Measurements from ENCODE around the gene FOXL2NB. TPM values are rescaled to one million over a fixed set of nuclear protein-coding genes. Genes with fewer than 3 reads are reported as not detected.

Gene FOXL2NB
- total and polyA plus RNA-seq, 2 of the 13 experiments (the other 11 are each of a cell fraction or from before 2014, with no cell fraction given): not detected

DNA sequence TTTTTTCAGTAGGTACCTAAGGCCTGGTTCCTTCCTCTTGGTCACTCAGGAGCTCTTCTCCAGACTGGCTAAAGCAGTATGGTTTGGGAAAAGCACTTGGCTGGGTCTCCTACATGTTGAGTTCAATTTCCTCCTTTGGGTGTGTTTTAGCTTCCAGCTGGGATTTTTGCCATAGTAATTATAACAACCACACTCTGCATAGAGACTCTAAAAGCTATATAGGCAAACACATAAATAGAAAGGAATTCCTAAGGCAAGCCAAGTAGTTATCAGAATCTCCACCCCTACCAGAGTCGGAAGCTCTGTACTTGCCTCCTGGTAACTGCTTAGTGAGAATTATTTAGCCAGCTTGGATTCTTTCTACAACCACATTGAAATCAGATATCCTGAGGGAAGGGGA lies 48.7 kb upstream of the FOXL2NB start:
- no peak overlapping the region for H3K4me2 ChIP-seq (ENCODE audit: low read depth, low read length)
- intact Hi-C loops (cut with micrococcal nuclease; ENCODE audit: unreplicated experiment): no loop called here

DNA sequence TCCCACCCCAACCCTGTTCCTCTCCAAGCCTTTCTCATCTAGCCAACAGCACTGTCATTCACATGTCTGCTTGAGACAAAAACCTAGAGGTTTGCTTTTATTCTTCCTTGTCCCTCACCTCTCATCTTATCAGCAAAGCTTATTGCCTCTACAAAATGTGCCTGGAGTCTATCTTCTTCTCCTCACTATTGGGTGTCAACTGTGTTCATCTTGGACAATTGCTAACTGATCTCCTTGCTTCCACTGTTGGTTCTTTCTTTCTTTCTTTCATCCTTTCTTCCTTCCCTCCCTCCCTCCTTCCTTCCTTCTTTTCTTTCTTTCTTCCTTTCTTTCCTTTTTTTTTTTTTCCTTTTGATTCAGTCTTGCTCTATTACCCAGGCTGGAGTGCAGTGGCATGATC lies 48.3 kb upstream of the FOXL2NB start:
- no peak for FAIRE-seq
- Histone ChIP-seq H3K36me3 (replicated peaks in 1 of 2; ENCODE audit: control insufficient read depth in 1 of 2, insufficient read depth in 2 of 2, low read length in 2 of 2) (no peaks in the 10 kb centered on the region), H3K4me1 (ENCODE audit: insufficient read depth, low read length) (no peaks in the 10 kb centered on the region), H3K9ac (ENCODE audit: insufficient read depth, low read depth, low read length) (no peak overlapping the region), H3K9me3 (ENCODE audit: low read length) (no peaks in the 10 kb centered on the region), H3K79me2 (ENCODE audit: insufficient read depth, low read length) (no peaks in the 10 kb centered on the region), H3K27ac (ENCODE audit: extremely low read length, insufficient read depth, low read length) (no peak overlapping the region), H4K20me1 (ENCODE audit: insufficient read depth, low read length) (no peaks in the 10 kb centered on the region), H2AFZ (ENCODE audit: low read length) (no peak overlapping the region), H3K4me3 (replicated peaks in 1 of 3; ENCODE audit: insufficient read depth in 1 of 3, low read depth in 2 of 3, low read length in 3 of 3) (no peak overlapping the region), H3K27me3 (ENCODE audit: control insufficient read depth in 1 of 2, insufficient read depth in 2 of 2, low read length in 2 of 2) (no peaks in the 10 kb centered on the region; a peak in 1 of 5 replicates), H3K4me2 (ENCODE audit: low read depth, low read length) (no peak overlapping the region)
- ChIA-PET CTCF (ENCODE audit: low intra/inter-chr PET ratio, low total read pairs) (no interaction called here), POLR2A (interaction anchor here (1.0 kb wide), 1 partner anchor 17 kb away, joined by 4 read pairs; no protein-coding TSS in a partner anchor)
- in situ Hi-C loops (cut with HindIII; ENCODE audit: extremely low pct_ligation_motif_present, low pct_unique_long_range_greater_than_20kb) (no loop called here), intact Hi-C loops (cut with micrococcal nuclease; ENCODE audit: unreplicated experiment) (no loop called here)
- DNase-seq (ENCODE audit: low spot score): no peak
- no TSS peak for BruUV-seq (replicated peaks)
- ATAC-seq: no peak
- TF ChIP-seq CBX1 (IDR thresholded peaks at IDR 0.05; ENCODE audit: low read depth): no peak
- TF ChIP-seq, protein P1, sequence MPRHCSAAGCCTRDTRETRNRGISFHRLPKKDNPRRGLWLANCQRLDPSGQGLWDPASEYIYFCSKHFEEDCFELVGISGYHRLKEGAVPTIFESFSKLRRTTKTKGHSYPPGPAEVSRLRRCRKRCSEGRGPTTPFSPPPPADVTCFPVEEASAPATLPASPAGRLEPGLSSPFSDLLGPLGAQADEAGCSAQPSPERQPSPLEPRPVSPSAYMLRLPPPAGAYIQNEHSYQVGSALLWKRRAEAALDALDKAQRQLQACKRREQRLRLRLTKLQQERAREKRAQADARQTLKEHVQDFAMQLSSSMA (CRISPR knock-in tag; IDR thresholded peaks at IDR 0.05): no peak
- TF ChIP-seq ZBTB21 (CRISPR knock-in tag; IDR thresholded peaks at IDR 0.05): no peak
- TF ChIP-seq RFX1 (IDR thresholded peaks at IDR 0.05): no peak
- no peak for TF ChIP-seq SALL1 (CRISPR knock-in tag; IDR thresholded peaks at IDR 0.05)
- TF ChIP-seq NR2F2 (IDR thresholded peaks at IDR 0.05; ENCODE audit: borderline replicate concordance, low read depth): no peak
- no peak for TF ChIP-seq ZNF496 (CRISPR knock-in tag; IDR thresholded peaks at IDR 0.05; ENCODE audit: insufficient replicate concordance)
- no peak for TF ChIP-seq ZFP36 (IDR thresholded peaks at IDR 0.05; ENCODE audit: borderline replicate concordance, low read depth, low read length, partially characterized antibody)
- TF ChIP-seq THAP11 (CRISPR knock-in tag; IDR thresholded peaks at IDR 0.05): no peak
- no peak for TF ChIP-seq ARID3A (IDR thresholded peaks at IDR 0.05; ENCODE audit: low read depth, low read length)
- no peak for TF ChIP-seq ZNF577 (CRISPR knock-in tag; IDR thresholded peaks at IDR 0.05; ENCODE audit: borderline replicate concordance, low read depth)
- TF ChIP-seq ZNF12 (CRISPR knock-in tag; IDR thresholded peaks at IDR 0.05): no peak
- no peak for TF ChIP-seq NONO (IDR thresholded peaks at IDR 0.05)
- no peak for TF ChIP-seq NONO (CRISPR knock-in tag; conservative IDR thresholded peaks at IDR 0.05)

More for the DNA sequence above, 48.7 kb upstream of the FOXL2NB start:
- H3K36me3 ChIP-seq (replicated peaks in 1 of 2; ENCODE audit: control insufficient read depth in 1 of 2, insufficient read depth in 2 of 2, low read length in 2 of 2): no peaks in the 10 kb centered on the region
- FAIRE-seq (no peak), ATAC-seq (no peak), DNase-seq (ENCODE audit: low spot score) (no peak)
- no TSS peak for BruUV-seq (replicated peaks)
- no peaks in the 10 kb centered on the region; a peak in 1 of 5 replicates for H3K27me3 ChIP-seq (ENCODE audit: control insufficient read depth in 1 of 2, insufficient read depth in 2 of 2, low read length in 2 of 2)
- CTCF ChIA-PET (ENCODE audit: low intra/inter-chr PET ratio, low total read pairs): no interaction called here
- no peaks in the 10 kb centered on the region for H3K9me3 ChIP-seq (ENCODE audit: low read length)
- H4K20me1 ChIP-seq (ENCODE audit: insufficient read depth, low read length): no peaks in the 10 kb centered on the region
- H3K79me2 ChIP-seq (ENCODE audit: insufficient read depth, low read length): no peaks in the 10 kb centered on the region
- TF ChIP-seq HNRNPLL (IDR thresholded peaks at IDR 0.05; ENCODE audit: low read depth, low read length, poor library complexity, severe bottlenecking): no peak
- H3K27ac ChIP-seq (ENCODE audit: extremely low read length, insufficient read depth, low read length): no peak overlapping the region
- H3K9ac ChIP-seq (ENCODE audit: insufficient read depth, low read depth, low read length): no peak overlapping the region
- H3K4me1 ChIP-seq (ENCODE audit: insufficient read depth, low read length): no peaks in the 10 kb centered on the region
- in situ Hi-C loops (cut with HindIII; ENCODE audit: extremely low pct_ligation_motif_present, low pct_unique_long_range_greater_than_20kb): no loop called here
- WGBS (ENCODE audit: low lambda C conversion rate): 67% methylated on average over 1 of the region's 1 CpG
- POLR2A ChIA-PET: interaction anchor here (0.7 kb wide), 1 partner anchor 17 kb away, joined by 3 read pairs; no protein-coding TSS in a partner anchor
- H3K4me3 ChIP-seq (replicated peaks in 1 of 3; ENCODE audit: insufficient read depth in 1 of 3, low read depth in 2 of 3, low read length in 3 of 3): no peak overlapping the region
- no peak overlapping the region for H2AFZ ChIP-seq (ENCODE audit: low read length)

All from HepG2 (cell line).